ENCODE data around the gene CACNA1H.
"Not testable (repeated sequence)": the region's sequence is repeated elsewhere in the genome, so short reads cannot be mapped to it uniquely, and the experiment has no call there.

The CACNA1H gene

GRCh38 chr16:1244881-1245280 lies 92.0 kb downstream of the CACNA1H start:
- no peak for DNase-seq (ENCODE audit: extremely low read depth, low read depth)

GRCh38 chr16:1245452-1246020 lies 92.6 kb downstream of the CACNA1H start:
- no peak for DNase-seq (ENCODE audit: extremely low read depth, low read depth)
- no peak for TF ChIP-seq CTCF (IDR thresholded peaks at IDR 0.05; ENCODE audit: low read depth, low read length)

More at GRCh38 chr16:1244881-1245280, 92.0 kb downstream of the CACNA1H start:
- TF ChIP-seq CTCF (IDR thresholded peaks at IDR 0.05; ENCODE audit: low read depth, low read length), result no peak

GRCh38 chr16:1247903-1248537 lies 95.1 kb downstream of the CACNA1H start:
- DNase-seq (ENCODE audit: extremely low read depth, low read depth), result not testable (repeated sequence)

GRCh38 chr16:1249031-1249755 lies 96.3 kb downstream of the CACNA1H start:
- not testable (repeated sequence) for DNase-seq (ENCODE audit: extremely low read depth, low read depth)

- not testable (repeated sequence) for DNase-seq (ENCODE audit: extremely low read depth, low read depth)
These were observed 100.9 kb downstream of the CACNA1H start for GRCh38 chr16:1253701-1254364.

- DNase-seq (ENCODE audit: extremely low read depth, low read depth), result not testable (repeated sequence)
These were observed 101.9 kb downstream of the CACNA1H start for GRCh38 chr16:1254821-1255220.

- DNase-seq (ENCODE audit: extremely low read depth, low read depth), result not testable (repeated sequence)
These were observed 102.6 kb downstream of the CACNA1H start, which contains the start of gene TPSD1 for GRCh38 chr16:1255276-1256122. TPSD1 (plus strand) TSS chr16:1256069; CDS start chr16:1256281, 212 bp downstream.

GRCh38 chr16:1256296-1256873 lies 103.5 kb downstream of the CACNA1H start:
- not testable (repeated sequence) for DNase-seq (ENCODE audit: extremely low read depth, low read depth)

GRCh38 chr16:1256874-1257322 lies 104.0 kb downstream of the CACNA1H start:
- no peak for TF ChIP-seq CTCF (IDR thresholded peaks at IDR 0.05; ENCODE audit: low read depth, low read length)
- DNase-seq (ENCODE audit: extremely low read depth, low read depth), result no peak
